Lung microvascular endothelial cell (primary cell): ENCODE data around the gene SPRY1. TPM values are rescaled to one million over a fixed set of nuclear protein-coding genes. Genes with fewer than 3 reads are reported as not detected.

Experiments
- DNase-seq, 2 donors: peaks; one replicate each; pipeline versions ENCODE4 v3.0.0 to v3.0.0-alpha.2; 2010; ENCODE audit warnings: low read depth in 2 of 2
- total RNA-seq: library from RNA; depleted of rRNA; stranded (reverse); fragments of >200 nt; gene quantifications from 2 replicates; pipeline ENCODE4 v1.2.1, GENCODE V29; 2014

The SPRY1 gene
- total RNA-seq, 1 donor from 2014 or later: 61.5 TPM

GRCh38 chr4:123408471-123409084 is 12.0 kb downstream of the SPRY1 start:
- no peak for DNase-seq

DNA sequence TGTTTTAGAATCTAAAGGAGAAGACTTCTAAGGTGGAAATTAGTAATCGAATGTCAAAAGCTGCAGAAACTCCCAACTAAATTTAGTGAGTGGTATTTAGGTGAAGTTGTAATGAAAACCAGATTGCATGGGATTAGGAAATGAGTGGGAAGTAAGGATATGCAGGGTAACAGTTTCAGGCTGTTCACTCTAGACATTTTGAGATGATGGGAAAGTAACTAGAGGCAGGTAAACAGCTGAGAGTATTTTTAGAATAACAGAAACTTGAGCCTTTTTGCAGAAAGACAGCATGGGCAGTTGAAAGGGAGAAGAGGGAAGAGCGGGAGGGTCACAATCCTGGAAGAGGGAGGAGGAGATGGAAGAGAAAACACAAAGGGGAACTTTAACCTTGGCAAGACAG is 12.7 kb downstream of the SPRY1 start:
- DNase-seq: no peak

DNA sequence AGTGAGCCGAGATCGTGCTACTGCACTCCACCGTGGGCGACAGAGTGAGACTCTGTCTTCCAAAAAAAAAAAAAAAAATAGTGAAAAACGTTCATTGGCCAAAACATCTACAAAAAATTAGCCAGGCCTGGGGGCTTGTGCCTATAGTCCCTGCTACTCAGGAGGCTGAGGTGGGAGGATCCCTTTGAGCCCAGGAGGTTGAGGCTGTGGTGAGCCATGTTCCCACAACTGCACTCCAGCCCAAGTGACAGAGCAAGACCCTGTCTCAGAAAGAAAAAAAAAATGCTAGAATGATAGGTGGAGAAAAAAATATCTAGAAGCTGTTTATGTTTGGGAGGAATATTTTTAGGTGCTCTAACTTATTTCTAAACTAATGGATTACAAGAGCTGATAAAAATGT is 14.9 kb downstream of the SPRY1 start:
- DNase-seq: no peak

DNA sequence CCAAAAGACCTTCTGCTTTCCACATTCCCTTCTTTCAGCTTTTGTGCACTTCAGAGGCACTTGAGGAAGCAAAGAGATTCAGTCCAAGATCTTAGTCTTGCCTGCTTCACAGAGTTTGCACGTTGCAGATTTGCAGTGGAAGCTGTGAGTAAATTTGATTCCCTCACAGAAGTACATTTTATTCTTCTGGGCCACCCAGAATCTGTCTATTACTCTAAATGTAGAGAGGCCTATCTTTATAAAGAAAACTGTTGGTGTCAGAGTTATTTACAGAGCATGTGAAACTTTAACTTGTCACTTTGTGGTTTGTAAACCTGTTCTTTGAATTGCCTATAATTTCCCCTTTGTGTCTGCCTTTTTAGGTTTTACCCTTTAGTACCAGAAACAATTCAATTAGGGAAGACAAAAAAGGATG is 15.5 kb downstream of the SPRY1 start:
- no peak for DNase-seq

GRCh38 chr4:123412700-123413512 is 16.3 kb downstream of the SPRY1 start:
- no peak for DNase-seq

GRCh38 chr4:123415576-123415975 is 19.0 kb downstream of the SPRY1 start:
- no peak for DNase-seq

GRCh38 chr4:123415977-123416376 is 19.4 kb downstream of the SPRY1 start:
- DNase-seq: peak; percentile 5 to 71

GRCh38 chr4:123417813-123418212 is 21.2 kb downstream of the SPRY1 start:
- no peak for DNase-seq

DNA sequence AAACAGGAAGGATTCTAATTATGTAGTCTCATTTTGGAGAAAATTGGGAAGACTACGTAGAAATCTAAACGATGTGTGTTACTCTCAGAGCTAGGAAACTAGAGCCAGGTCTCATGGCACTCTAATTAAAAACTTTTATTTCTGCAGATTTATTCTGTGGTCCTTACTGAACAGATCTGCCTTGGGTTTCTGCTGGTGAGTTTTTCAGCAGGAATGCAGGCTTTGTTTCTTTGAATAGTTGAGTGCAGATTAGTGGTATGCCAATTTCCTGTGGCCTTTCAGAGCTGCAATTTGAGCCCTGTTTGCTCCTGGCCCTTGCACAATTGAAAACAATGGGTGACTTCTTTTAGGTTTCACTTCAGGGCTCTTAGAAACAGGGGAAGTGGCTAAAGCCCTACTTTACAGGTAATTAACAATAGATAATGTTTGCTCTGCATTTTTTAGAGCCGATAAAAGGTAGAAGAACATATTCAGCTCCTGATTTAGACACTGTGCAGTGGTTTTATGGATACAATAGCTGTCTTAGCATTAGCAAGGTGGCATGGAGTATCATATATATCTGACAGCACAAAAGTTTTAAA is 21.8 kb downstream of the SPRY1 start:
- peak; percentile 61 to 85 for DNase-seq

DNA sequence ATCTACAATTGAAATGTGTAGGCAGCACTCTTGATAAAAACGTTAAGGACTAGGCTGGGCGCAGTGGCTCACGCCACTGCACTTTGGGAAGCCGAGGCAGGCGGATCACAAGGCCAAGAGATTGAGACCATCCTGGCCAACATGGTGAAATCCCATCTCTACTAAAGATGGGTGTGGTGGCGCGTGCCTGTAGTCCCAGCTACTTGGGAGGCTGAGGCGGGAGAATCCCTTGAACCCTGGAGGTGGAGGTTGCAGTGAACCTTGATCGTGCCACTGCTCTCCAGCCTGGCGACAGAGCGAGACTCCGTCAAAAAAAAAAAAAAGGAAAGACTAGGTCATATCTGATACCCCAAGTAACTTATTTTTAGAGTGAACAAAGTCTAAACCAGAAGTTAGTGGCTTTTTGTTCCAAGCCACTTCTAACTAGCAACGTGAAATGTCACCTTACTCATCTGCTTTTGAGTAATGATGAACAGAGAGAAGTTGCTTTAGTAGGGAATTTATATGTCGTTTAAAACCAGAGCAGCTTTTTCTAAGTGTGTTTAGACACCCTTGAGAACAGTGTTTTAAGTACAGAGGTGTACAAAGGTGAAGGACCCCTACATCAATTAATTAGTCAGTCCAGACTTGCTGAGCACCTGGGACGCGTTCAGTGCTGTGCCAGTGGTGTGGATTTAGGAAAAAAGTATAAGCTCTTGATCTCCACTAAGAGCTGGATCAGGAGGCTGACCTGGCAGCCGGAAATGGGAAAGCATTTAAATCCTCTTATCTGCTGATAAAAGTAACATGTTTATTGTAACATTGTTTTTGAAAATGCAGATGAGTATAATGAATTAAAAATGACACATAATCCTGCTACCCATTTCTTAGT is 23.5 kb downstream of the SPRY1 start:
- no peak for DNase-seq

GRCh38 chr4:123421227-123421936 is 24.8 kb downstream of the SPRY1 start:
- no peak for DNase-seq

DNA sequence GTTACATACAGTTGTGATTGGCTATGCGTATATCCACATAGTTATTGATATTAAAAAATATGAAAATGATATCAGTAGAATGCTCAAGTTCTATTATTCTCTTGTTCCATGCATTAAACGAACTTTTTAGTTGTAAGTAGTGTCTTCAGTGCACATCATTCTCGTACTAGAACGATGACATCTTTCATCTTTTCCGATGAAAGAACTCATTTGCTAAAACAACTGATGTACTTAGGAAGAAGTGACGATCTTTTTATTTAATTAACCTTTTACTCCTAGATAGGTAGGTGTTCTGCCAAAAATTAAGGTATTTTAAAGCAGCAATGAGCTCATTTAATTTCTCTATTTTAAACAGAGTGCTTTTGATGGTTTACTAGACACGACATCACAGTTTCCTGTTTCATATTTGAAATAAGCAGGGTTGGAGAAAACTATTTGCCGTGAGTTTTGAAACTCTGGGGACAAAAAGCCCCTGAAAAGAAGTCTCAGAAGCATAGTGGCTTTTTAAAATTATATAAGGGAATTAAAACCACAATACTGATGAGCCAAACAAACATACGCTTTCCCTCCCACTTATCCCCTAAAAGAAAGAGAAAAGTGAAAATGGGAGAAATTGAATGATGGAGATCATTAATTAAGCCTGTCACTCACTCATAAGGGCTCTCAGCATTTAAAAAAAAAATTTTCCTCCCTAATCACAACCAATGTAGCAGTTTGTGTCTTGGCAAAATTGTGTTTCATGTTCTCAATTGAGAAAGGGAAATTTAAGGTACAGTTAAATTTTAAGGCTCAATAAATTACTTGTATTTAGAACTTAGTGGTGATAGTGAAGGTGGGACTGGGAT is 25.6 kb downstream of the SPRY1 start:
- DNase-seq: no peak

GRCh38 chr4:123423819-123424218 is 27.2 kb downstream of the SPRY1 start:
- no peak for DNase-seq

DNA sequence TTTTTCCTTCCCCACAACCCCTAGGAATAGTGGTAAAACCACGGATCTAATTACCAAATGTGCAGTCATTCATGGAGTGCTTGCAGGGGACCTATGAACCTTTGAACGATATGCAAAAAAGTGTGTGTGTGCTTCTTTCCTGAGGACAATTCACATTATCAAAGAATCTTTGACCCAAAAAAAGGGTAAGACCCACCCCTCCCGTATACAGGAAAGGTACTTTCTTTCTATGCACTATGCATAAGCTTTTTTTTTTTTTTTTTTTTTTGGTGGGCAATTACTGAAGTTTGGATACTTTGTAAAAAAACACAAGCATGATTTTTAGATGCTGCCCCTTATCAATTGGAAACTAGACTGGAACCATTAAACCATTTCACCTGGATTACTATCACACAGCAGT is 31.4 kb downstream of the SPRY1 start:
- DNase-seq: no peak

- no peak for DNase-seq
These were observed 33.4 kb downstream of the SPRY1 start for GRCh38 chr4:123430031-123430430.

- no peak for DNase-seq
These were observed 33.9 kb downstream of the SPRY1 start for GRCh38 chr4:123430501-123430900.

DNA sequence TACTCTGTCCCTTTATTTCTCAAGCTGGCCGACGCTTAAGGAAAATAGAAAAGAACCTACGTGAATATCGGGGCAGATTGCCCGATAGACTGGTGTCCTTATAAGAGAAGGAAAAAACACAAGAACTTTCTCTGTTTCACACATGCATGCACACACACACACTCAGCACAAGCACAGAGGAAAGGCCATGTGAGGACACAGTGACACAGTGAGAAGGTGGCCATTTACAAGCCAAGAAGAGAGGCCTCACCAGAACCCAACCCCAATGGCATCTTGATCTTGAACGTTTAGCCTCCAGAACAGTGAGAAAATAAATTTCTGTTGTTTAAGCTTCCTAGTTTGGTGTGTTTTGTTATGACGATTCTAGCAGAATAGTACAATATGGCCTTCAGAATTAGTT is 37.0 kb downstream of the SPRY1 start:
- DNase-seq: no peak

DNA sequence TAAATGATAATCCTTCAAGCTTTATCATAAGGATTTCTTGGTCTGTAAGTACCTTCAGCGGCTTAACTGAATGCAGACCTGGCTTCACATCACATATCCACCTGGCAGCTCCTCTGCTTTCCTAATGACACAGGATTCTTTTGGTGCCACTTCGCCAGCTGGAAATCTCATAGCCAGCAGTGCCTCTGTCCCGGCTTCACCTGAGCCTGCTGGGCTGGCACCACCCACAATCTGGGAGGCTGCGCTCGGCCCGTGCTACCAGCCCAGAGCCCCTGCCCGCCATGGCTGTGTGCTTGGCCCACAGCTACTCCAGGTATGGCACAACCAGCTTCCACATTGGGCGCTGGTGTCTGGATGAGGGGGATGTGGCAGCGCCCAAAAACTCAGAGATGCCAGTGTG is 37.4 kb downstream of the SPRY1 start:
- DNase-seq: no peak

DNA sequence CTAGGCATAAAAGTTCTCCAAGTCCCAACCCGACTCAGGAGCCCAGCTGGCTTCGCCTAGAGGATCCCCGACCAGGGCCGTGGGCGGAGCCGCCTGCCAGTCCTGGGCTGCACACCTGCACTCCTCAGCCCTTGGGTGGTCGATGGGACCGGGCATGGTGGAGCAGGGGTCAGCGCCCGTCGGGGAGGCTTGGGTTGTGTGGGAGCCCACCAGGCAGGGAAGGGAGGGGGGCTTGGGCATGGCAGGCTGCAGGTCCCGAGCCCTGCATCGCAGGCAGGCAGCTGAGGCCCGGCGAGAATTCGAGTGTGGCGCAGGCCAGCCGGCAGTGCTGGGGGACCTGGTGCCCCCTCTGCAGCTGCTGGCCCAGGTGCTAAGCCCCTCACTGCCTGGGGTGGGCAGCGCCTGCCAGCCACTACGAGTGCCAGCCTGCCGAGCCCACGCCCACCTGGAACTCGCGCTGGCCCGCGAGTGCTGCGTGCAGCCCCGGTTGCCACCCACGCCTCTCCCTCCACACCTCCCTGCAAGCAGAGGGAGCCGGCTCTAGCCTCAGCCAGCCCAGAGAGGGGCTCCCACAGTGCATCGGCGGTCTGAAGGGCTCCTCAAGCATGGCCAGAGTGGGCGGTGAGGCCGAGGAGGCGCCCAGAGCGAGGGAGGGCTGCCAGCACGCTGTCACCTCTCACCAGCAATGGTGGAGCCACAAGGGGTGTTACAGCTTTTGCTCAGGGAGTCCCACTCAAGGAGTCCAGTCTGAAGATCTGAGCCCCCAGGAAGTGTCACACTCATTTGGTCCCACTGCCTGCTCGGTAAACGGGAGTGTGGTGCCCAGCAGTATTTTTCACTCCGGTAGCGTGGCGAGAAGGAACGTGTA is 38.9 kb downstream of the SPRY1 start:
- no peak for DNase-seq
